NCI-H446 (cell line): ENCODE measurements around the gene ARHGAP1.

Experiments
- DNase-seq, 2 experiments: peaks; one replicate each; lab custom pipeline; 2025; lab: John Stamatoyannopoulos, UW

ARHGAP1 gene

DNA sequence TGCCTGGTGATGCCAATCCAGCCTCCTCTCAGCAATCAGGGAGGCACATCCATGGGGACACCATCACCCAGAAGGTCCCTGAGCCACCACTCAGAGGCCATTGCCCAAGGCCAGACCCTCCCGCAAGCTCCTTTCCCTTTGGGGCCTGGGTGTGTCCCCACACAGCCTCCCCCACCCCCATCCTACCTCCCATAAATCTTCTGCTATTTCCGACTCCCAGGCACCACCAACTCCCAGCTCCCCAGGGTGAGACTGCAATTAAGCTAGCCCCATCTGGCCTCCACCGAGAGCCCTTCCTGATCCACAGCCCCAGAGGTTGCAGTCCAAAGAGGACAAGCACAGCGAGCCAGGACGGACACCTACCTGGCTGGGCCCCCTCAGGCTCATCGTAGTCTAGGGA, 6.3 kb downstream of the ARHGAP1 start:
- no peak for DNase-seq

- no peak for DNase-seq
Observed at GRCh38 chr11:46693597-46694012, 6.8 kb downstream of the ARHGAP1 start.

DNA sequence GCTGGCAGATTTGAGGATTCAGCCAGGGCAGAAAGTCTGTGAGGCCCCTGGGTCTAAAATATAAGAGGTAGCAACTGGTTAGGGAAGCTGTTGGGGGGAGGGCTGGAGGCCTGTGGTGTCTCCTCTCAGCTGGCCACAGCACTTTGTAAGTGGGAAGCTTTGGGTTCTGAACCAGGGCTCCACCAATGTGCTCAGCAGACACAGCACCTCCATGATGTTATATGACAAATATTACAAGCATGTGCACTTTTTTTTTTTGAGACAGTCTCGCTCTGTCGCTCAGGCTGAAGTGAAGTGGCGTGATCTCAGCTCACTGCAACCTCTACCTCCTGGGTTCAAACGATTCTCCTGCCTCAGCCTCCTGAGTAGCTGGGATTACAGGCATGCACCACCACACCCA, 8.0 kb downstream of the ARHGAP1 start:
- no peak for DNase-seq

DNA sequence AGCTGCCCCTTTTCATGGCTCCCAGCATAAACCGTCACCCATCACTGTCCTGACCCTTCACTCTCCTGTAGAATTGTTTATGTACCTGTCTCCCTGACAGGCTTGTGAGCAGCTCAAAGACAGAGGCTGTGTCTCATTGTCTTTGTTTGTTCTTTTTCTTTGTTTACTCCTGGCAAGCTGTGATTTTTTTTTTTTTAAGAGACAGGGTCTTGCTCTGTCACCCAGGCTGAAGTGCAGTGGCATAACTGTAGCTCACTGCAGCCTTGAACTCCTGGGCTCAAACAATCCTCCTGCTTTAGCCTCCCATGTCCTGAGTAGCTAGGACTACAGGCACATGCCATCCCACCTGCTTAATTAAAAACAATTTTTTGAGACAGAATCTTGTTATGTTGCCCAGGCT, 9.7 kb downstream of the ARHGAP1 start:
- no peak for DNase-seq

DNA sequence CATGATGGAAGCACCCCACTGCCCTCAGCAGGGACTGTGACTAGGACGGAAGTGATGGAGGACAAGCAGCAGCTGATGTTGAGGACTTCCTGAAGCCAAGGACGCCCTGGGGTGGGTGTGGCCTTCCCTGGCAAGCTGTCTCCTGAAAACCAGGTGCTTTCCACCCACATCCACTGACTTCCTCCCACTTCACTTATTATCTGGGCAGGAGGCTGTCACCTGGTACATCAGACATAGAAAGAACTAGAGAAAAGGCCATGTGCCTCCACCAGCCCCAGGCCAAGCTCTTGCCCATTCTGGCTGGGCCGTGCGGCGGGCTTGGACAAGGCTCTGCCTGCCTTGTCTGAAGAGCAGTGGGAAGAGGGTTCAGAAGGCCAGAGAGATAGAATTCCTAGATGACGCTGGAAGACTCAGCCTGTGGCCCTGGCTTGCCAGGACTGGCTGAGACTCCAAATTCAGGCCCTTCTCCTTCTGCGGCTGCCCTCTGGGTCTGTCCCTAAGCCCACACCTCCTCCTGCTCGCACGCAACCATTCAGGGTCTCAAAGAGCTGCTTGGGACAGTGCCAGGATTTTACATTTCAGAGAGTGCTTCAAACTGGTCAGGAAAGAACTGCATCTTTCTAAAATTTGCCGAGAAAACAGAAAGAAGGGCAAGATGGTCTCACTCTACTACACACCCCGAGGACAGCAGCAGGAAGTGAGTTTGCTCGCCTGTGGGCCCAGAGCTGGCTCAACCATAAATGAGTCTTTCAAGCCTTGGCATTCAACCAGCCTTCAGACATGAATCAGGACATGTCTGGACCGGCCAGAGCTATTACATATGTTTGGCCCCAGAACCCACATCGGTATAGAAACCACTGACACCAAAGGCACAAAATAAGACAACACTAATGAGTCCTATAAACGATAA, 13.3 kb downstream of the ARHGAP1 start:
- DNase-seq, result peak; percentile 25 to 49

DNA sequence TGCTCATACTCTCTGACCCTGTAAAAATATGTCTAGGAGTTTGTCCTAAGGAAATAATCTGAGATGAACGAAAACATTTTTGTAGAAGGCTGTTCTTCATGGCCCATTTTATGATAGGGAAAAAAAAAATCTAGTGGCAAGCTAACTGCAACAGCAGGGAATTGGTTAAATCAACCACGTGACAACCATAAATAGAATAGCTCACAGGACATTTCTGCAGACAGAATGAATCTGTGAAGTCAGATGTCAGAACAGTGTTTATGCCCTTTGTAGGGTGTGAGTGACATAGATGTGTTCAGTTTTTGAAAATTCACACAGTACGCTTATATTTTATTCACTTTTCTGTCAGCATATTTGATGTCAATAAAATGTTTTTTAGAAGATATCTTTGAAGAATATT, 16.1 kb downstream of the ARHGAP1 start:
- no peak for DNase-seq

- DNase-seq, result no peak
Observed at GRCh38 chr11:46682773-46683752, 17.4 kb downstream of the ARHGAP1 start.

DNA sequence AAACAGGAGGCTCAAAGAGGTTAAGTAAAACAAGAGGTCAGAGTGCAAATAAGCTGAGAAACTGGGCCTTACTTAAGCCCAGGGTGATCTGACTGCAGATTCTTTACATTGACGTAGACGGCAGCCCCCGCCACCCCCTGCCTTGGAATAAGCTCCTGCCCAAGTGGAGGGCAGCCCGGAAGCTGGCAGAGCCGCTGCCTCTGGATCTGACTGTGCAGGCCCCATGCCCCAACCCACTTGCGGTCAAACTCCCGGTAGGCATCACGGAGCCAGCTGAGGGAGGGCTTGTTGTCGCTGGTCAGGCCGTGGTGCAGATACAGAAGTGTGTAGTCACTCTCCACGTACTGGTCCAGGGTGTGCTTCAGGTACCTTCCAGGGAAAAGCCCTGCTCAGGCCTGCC, 18.6 kb downstream of the ARHGAP1 start:
- no peak for DNase-seq

DNA sequence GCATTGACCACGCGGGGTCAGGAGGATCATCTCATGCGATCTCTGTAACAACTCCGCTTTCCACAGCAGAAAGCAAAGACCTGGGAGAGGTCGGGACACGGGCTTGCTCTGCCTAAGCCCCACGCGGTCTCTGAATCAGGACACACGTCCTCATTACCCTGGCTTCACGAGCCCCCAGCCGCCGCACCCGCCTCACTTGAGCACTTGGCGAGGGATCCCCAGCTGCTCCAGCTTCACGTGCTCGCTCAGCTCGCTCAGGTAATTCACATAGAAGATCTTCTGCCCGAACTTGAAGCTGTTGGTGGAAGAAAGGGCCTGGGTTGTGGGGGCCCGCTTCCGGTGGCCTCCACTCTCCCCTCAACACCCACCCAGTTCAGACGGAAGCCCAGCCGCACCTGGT, 19.6 kb downstream of the ARHGAP1 start:
- no peak for DNase-seq

- DNase-seq, result no peak
Observed at GRCh38 chr11:46680164-46680760, 20.2 kb downstream of the ARHGAP1 start.

DNA sequence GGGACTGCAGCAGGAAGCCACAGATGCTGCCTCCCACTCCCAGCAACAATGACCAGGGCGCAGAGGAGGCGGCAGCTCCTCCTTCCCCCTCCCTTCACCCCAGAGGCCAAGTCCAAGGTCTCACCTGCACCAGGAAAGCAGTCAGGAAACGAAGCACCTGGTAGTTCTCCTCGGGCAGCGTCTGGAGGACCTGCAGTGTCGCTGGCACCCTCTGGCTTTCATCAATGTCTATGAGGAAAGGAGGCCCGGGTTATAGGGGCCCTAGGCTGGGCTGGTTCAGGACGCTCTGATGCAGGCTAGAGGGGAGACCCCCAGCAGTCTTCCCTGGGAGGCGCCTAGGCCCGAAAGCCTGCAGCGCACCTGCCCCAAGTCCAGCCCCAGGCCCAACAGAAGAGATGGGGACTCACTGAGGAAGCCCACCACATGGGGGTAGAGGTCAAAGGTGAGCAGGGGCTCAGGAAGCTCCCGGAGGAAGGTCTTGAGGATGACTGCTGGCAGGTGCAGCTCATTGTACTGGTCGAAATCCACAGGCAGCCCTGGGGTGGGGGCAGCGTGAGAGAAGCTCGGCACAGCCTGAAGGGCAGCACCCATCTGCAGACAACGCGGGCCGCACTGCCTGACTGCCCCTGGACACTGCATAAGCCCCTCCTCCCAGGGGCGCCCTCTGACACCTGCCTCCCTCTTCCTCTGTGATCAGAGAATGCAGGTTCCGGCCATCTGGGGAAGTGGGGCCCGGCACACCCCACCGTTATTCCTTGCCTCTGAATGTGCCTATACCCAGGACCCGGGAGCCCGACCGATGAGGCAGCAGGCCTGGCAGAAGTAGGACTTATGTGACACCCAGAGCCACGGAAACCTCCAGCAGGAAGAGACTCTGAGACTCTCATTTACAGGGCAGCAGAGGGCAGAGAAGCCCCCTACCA, 20.9 kb downstream of the ARHGAP1 start:
- DNase-seq, result no peak

GRCh38 chr11:46678741-46679130, 21.7 kb downstream of the ARHGAP1 start:
- no peak for DNase-seq

DNA sequence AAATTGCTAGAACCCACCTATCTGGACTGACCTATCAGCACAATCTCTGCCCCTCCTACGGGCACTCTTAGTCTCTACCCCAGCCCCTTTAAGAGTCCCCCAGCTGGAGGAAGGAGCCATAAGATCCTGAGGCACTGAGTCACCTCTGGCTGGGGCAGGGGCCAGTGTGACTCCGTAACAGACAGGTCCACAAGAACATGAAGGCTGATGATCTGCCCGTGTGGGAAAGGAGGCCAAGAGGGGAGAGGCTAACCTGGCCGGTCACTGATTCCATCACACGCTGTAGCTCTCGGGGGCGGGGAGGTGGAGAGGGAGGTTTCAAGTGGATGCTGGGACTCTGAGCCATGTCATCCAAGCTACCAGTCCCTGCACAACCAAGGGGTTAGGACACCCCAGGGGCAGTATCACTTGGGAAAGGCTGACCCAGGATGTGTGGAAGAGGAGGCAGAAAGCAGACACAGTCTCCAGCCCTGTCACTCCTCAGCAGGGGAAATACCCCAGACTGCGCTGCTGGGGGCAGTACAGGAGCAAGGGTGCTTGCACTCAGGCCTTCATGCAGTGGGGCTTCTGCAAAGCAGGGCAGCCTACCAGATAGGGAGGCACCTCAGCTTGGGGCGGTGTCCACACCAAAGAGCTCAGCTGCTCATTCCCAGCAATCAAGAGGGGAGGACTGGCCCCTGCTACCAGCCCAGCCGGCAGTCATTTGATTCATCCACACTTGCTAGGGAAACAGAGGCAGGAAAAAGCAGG, 22.3 kb downstream of the ARHGAP1 start:
- DNase-seq, result no peak

DNA sequence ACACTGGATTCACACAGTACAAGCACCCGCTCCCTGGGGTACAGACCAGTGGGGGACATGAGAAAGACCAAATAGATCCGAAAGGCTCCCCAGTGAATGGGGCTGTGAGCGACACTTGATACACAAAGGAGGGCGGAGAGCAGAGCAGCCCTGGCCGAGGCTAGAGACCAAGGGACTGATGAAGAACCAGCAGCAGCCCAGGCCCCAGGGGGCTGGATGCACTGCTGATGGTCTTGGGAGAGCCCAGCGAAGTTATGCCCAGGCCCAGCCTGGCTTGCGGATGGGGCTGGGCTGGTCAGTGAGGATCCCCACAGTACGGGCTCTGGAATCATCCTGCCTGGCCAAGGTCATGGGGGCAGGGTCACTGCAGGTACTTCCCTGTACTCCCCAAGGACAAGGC, 23.2 kb downstream of the ARHGAP1 start:
- DNase-seq, result no peak

- DNase-seq, result no peak
Observed at GRCh38 chr11:46676436-46677158, 23.8 kb downstream of the ARHGAP1 start.

DNA sequence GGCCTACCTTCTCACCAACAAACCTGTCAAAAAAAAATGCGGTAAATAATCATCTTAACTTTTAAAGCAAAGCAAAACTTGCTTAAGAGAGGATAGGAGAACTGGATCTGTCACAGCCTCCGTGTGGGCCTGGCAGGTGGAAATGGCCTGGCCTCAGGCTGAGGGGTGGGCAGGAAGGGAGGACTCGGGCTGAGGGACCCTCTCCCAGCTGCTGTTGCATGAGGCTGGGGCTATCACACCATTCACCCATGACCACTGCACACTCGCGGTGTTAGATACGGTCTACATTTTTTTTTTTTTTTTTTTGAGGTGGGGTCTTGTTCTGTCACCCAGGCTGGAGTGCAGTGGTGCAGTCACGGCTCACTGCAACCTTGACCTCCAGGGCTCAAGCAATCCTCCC, 24.5 kb downstream of the ARHGAP1 start:
- no peak for DNase-seq

DNA sequence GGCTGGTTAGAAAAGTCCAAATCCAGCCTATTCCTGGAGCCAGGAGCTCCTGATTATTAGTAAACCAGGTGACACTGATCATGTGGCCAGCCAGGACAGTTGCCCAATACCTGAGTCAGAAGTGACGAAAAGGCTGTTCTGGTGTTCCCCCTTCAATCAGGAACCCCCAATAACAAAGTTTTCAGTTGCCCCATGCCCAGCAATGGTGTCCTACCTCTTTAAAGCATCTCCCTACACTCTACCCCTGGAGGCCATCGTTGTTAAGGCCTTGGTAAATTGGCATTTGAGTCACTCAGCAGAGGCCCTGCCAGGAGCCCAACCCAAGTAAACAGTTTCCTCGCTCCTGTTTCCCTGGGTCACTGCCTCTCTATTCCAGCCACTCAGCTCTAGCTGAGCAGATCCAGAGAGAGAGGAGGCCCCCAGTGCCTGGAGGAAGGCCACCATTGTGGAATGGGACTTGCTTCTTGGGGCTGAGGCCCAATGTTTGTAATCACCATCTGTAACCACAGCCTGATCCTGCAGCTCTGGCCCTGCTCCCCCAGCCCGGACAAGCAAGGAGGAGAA, 25.0 kb downstream of the ARHGAP1 start:
- no peak for DNase-seq

- no peak for DNase-seq
Observed at GRCh38 chr11:46674463-46675287, 25.7 kb downstream of the ARHGAP1 start.
